ENCODE data around the gene ARPP19.

The ARPP19 gene

DNA sequence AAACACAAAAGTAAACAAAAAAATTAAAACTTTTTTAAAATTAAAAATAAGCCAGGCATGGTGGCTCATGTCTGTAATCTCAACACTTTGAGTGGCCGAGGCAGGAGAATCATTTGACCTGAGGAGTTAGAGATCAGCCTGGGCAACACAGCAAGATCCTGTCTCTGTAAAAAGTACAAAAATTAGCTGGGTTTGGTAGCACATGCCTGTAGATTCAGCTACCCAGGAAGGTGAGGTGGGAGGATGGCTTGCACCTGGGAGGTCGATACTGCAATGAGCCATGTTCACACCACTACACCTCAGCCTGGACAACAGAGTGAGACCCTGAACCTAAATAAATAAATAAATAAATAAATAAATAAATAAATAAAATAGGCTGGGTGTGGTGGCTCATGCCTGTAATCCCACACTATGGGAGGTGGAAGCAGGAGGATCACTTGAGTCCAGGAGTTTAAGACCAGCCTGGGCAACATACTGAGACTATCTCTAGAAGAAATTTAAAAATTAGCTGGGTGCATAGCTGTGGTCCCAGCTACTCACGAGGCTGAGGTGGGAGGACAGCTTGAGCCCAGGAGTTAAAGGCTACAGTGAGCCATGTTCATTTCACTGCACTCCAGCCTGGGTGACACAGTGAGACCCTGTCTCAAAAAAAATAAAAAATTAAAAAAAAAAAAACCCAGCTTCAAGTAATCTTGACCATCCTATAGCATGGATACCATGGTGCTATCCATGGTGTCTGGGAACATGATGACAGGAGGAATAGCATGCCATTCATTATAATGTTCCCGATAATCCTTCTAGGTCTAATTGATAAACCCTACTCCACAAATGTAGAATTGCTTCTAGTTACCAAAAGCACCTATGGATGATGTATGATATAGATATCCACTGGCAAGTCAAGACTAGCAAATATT lies 44.4 kb downstream of the ARPP19 start:
- Histone ChIP-seq H2BK5ac (ENCODE audit: low read depth, low read length, poor library complexity) (no peak overlapping the region), H3K79me1 (ENCODE audit: low read length) (peaks cover 9% of the 10 kb centered on the region), H3K4ac (ENCODE audit: low read depth, low read length) (no peak overlapping the region), H3K79me2 (ENCODE audit: control insufficient read depth, insufficient read depth, low read length, poor library complexity) (peaks cover 3% of the 10 kb centered on the region), H3K4me3 (ENCODE audit: low read depth, low read length) (no peak overlapping the region), H3K27me3 (ENCODE audit: insufficient read depth, low read length) (peaks cover 7% of the 10 kb centered on the region), H3K9me3 (ENCODE audit: insufficient read depth, low read depth, low read length) (no peaks in the 10 kb centered on the region), H4K91ac (ENCODE audit: low read depth, low read length) (no peak overlapping the region), H3K4me2 (ENCODE audit: low read length) (no peak overlapping the region), H3K18ac (ENCODE audit: low read length) (no peak overlapping the region), H2BK120ac (ENCODE audit: insufficient read depth, low read length, poor library complexity) (no peak overlapping the region), H2AFZ (ENCODE audit: insufficient read depth, low read length, poor library complexity) (no peak overlapping the region), H3K36me3 (ENCODE audit: control insufficient read depth in 1 of 2, insufficient read depth in 2 of 2, low read length in 2 of 2) (no peaks in the 10 kb centered on the region), H3K27ac (ENCODE audit: low read depth, low read length) (no peak overlapping the region), H4K12ac (ENCODE audit: low read depth, low read length) (no peak overlapping the region), H2BK12ac (ENCODE audit: low read length) (no peak overlapping the region), H4K8ac (ENCODE audit: low read depth, low read length) (no peak overlapping the region), H3K9ac (ENCODE audit: low read length) (no peak overlapping the region), H3K14ac (ENCODE audit: low read length) (no peak overlapping the region), H2AK5ac (ENCODE audit: low read length) (no peak overlapping the region), H3K23ac (ENCODE audit: low read length) (no peak overlapping the region), H3K4me1 (ENCODE audit: control insufficient read depth in 1 of 2, insufficient read depth in 2 of 2, low read length in 2 of 2) (peaks cover 0 to 2% of the 10 kb centered on the region in 2 experiments)
- DNase-seq: no peak
- WGBS (ENCODE audit: extremely low coverage, insufficient coverage, insufficient read length): no CpG with 5 or more reads among the region's 4 CpGs

GRCh38 chr15:52523647-52524046 lies 45.2 kb downstream of the ARPP19 start:
- H3K4me3 ChIP-seq (ENCODE audit: low read depth, low read length): no peak overlapping the region
- no peak overlapping the region for H4K8ac ChIP-seq (ENCODE audit: low read depth, low read length)
- H3K4me2 ChIP-seq (ENCODE audit: low read length): no peak overlapping the region
- no peak overlapping the region for H4K91ac ChIP-seq (ENCODE audit: low read depth, low read length)
- no peak overlapping the region for H3K23ac ChIP-seq (ENCODE audit: low read length)
- H3K79me2 ChIP-seq (ENCODE audit: control insufficient read depth, insufficient read depth, low read length, poor library complexity): peaks cover 3% of the 10 kb centered on the region
- H3K4ac ChIP-seq (ENCODE audit: low read depth, low read length): no peak overlapping the region
- H3K14ac ChIP-seq (ENCODE audit: low read length): no peak overlapping the region
- no peak overlapping the region for H2AK5ac ChIP-seq (ENCODE audit: low read length)
- no peak overlapping the region for H2BK12ac ChIP-seq (ENCODE audit: low read length)
- no CpG with 5 or more reads among the region's 5 CpGs for WGBS (ENCODE audit: extremely low coverage, insufficient coverage, insufficient read length)
- peaks cover 0 to 2% of the 10 kb centered on the region in 2 experiments for H3K4me1 ChIP-seq (ENCODE audit: control insufficient read depth in 1 of 2, insufficient read depth in 2 of 2, low read length in 2 of 2)
- no peak overlapping the region for H2BK5ac ChIP-seq (ENCODE audit: low read depth, low read length, poor library complexity)
- no peak overlapping the region for H2BK120ac ChIP-seq (ENCODE audit: insufficient read depth, low read length, poor library complexity)
- no peak overlapping the region for H3K9ac ChIP-seq (ENCODE audit: low read length)
- no peak overlapping the region for H3K18ac ChIP-seq (ENCODE audit: low read length)
- no peak overlapping the region for H3K27ac ChIP-seq (ENCODE audit: low read depth, low read length)
- H3K36me3 ChIP-seq (ENCODE audit: control insufficient read depth in 1 of 2, insufficient read depth in 2 of 2, low read length in 2 of 2): no peaks in the 10 kb centered on the region
- peaks cover 3% of the 10 kb centered on the region for H3K79me1 ChIP-seq (ENCODE audit: low read length)
- H2AFZ ChIP-seq (ENCODE audit: insufficient read depth, low read length, poor library complexity): no peak overlapping the region
- H3K9me3 ChIP-seq (ENCODE audit: insufficient read depth, low read depth, low read length): no peaks in the 10 kb centered on the region
- H3K27me3 ChIP-seq (ENCODE audit: insufficient read depth, low read length): peaks cover 6% of the 10 kb centered on the region
- DNase-seq: no peak
- no peak overlapping the region for H4K12ac ChIP-seq (ENCODE audit: low read depth, low read length)

GRCh38 chr15:52523192-52523591 lies 45.6 kb downstream of the ARPP19 start:
- H3K4me2 ChIP-seq (ENCODE audit: low read length): no peak overlapping the region
- no peak overlapping the region for H3K9ac ChIP-seq (ENCODE audit: low read length)
- H2BK5ac ChIP-seq (ENCODE audit: low read depth, low read length, poor library complexity): no peak overlapping the region
- no peak overlapping the region for H4K12ac ChIP-seq (ENCODE audit: low read depth, low read length)
- no peak overlapping the region for H3K27ac ChIP-seq (ENCODE audit: low read depth, low read length)
- H2AK5ac ChIP-seq (ENCODE audit: low read length): no peak overlapping the region
- no peak overlapping the region for H3K23ac ChIP-seq (ENCODE audit: low read length)
- peak; percentile 11 to 36 for DNase-seq
- no peaks in the 10 kb centered on the region for H3K9me3 ChIP-seq (ENCODE audit: insufficient read depth, low read depth, low read length)
- H2BK12ac ChIP-seq (ENCODE audit: low read length): no peak overlapping the region
- no peaks in the 10 kb centered on the region for H3K79me2 ChIP-seq (ENCODE audit: control insufficient read depth, insufficient read depth, low read length, poor library complexity)
- H2BK120ac ChIP-seq (ENCODE audit: insufficient read depth, low read length, poor library complexity): no peak overlapping the region
- WGBS (ENCODE audit: extremely low coverage, insufficient coverage, insufficient read length): no CpG with 5 or more reads among the region's 3 CpGs
- H4K91ac ChIP-seq (ENCODE audit: low read depth, low read length): no peak overlapping the region
- no peak overlapping the region for H2AFZ ChIP-seq (ENCODE audit: insufficient read depth, low read length, poor library complexity)
- no peak overlapping the region for H3K4me3 ChIP-seq (ENCODE audit: low read depth, low read length)
- no peaks in the 10 kb centered on the region for H3K36me3 ChIP-seq (ENCODE audit: control insufficient read depth in 1 of 2, insufficient read depth in 2 of 2, low read length in 2 of 2)
- H3K18ac ChIP-seq (ENCODE audit: low read length): no peak overlapping the region
- H3K79me1 ChIP-seq (ENCODE audit: low read length): no peaks in the 10 kb centered on the region
- H3K4ac ChIP-seq (ENCODE audit: low read depth, low read length): no peak overlapping the region
- H3K27me3 ChIP-seq (ENCODE audit: insufficient read depth, low read length): peaks cover 2% of the 10 kb centered on the region
- H3K4me1 ChIP-seq (ENCODE audit: control insufficient read depth in 1 of 2, insufficient read depth in 2 of 2, low read length in 2 of 2): peaks cover 0 to 2% of the 10 kb centered on the region in 2 experiments
- no peak overlapping the region for H4K8ac ChIP-seq (ENCODE audit: low read depth, low read length)
- no peak overlapping the region for H3K14ac ChIP-seq (ENCODE audit: low read length)

- WGBS (ENCODE audit: extremely low coverage, insufficient coverage, insufficient read length): no CpG with 5 or more reads among the region's 3 CpGs
Measured at GRCh38 chr15:52521682-52522081, 47.1 kb downstream of the ARPP19 start.

More at GRCh38 chr15:52521682-52522081, 47.1 kb downstream of the ARPP19 start:
- Histone ChIP-seq H4K12ac (ENCODE audit: low read depth, low read length) (no peak overlapping the region), H2BK120ac (ENCODE audit: insufficient read depth, low read length, poor library complexity) (no peak overlapping the region), H3K9me3 (ENCODE audit: insufficient read depth, low read depth, low read length) (no peaks in the 10 kb centered on the region), H3K4me2 (ENCODE audit: low read length) (no peak overlapping the region), H3K79me2 (ENCODE audit: control insufficient read depth, insufficient read depth, low read length, poor library complexity) (no peaks in the 10 kb centered on the region), H3K79me1 (ENCODE audit: low read length) (no peaks in the 10 kb centered on the region), H2BK5ac (ENCODE audit: low read depth, low read length, poor library complexity) (no peak overlapping the region), H2AFZ (ENCODE audit: insufficient read depth, low read length, poor library complexity) (no peak overlapping the region), H3K27ac (ENCODE audit: low read depth, low read length) (no peak overlapping the region), H3K9ac (ENCODE audit: low read length) (no peak overlapping the region), H3K4me3 (ENCODE audit: low read depth, low read length) (no peak overlapping the region), H4K91ac (ENCODE audit: low read depth, low read length) (no peak overlapping the region), H3K36me3 (ENCODE audit: control insufficient read depth in 1 of 2, insufficient read depth in 2 of 2, low read length in 2 of 2) (no peaks in the 10 kb centered on the region), H3K23ac (ENCODE audit: low read length) (no peak overlapping the region), H3K4me1 (ENCODE audit: control insufficient read depth in 1 of 2, insufficient read depth in 2 of 2, low read length in 2 of 2) (no peaks in the 10 kb centered on the region), H3K27me3 (ENCODE audit: insufficient read depth, low read length) (no peaks in the 10 kb centered on the region), H3K14ac (ENCODE audit: low read length) (no peak overlapping the region), H2BK12ac (ENCODE audit: low read length) (no peak overlapping the region), H4K8ac (ENCODE audit: low read depth, low read length) (no peak overlapping the region), H3K18ac (ENCODE audit: low read length) (no peak overlapping the region), H3K4ac (ENCODE audit: low read depth, low read length) (no peak overlapping the region), H2AK5ac (ENCODE audit: low read length) (no peak overlapping the region)
- no peak for DNase-seq
